ENCODE results near the gene CRYBG1. TPM values are rescaled to one million over a fixed set of nuclear protein-coding genes. Genes with fewer than 3 reads are reported as not detected.

Gene CRYBG1
- total RNA-seq, 4 donors from 2014 or later: 27.4 to 42.1 (median 40.6) TPM

DNA sequence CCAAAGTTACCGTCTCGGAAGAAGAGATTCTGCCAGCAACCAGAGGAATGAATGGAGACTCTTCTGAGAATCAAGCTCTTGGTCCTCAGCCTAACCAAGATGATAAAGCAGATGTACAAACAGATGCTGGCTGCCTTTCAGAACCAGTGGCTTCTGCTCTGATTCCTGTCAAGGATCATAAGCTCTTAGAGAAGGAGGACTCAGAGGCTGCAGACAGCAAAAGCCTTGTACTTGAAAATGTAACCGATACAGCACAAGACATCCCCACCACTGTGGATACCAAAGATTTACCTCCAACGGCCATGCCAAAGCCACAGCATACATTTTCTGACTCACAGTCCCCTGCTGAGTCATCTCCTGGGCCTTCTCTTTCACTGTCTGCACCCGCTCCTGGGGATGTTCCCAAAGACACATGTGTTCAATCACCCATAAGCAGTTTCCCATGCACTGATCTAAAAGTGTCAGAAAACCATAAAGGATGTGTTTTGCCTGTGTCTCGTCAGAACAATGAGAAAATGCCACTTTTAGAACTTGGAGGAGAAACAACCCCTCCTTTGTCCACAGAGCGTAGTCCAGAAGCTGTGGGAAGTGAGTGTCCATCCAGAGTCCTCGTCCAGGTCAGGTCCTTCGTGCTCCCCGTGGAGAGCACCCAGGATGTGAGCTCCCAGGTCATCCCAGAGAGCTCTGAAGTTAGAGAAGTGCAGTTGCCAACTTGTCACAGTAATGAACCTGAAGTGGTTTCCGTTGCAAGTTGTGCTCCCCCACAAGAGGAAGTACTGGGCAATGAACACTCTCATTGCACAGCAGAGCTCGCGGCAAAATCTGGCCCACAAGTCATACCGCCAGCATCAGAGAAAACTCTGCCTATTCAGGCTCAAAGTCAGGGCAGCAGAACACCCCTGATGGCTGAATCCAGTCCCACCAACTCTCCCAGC lies 159.2 kb downstream of the CRYBG1 start:
- TF ChIP-seq, protein P1, sequence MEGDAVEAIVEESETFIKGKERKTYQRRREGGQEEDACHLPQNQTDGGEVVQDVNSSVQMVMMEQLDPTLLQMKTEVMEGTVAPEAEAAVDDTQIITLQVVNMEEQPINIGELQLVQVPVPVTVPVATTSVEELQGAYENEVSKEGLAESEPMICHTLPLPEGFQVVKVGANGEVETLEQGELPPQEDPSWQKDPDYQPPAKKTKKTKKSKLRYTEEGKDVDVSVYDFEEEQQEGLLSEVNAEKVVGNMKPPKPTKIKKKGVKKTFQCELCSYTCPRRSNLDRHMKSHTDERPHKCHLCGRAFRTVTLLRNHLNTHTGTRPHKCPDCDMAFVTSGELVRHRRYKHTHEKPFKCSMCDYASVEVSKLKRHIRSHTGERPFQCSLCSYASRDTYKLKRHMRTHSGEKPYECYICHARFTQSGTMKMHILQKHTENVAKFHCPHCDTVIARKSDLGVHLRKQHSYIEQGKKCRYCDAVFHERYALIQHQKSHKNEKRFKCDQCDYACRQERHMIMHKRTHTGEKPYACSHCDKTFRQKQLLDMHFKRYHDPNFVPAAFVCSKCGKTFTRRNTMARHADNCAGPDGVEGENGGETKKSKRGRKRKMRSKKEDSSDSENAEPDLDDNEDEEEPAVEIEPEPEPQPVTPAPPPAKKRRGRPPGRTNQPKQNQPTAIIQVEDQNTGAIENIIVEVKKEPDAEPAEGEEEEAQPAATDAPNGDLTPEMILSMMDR (IDR thresholded peaks at IDR 0.05; ENCODE audit: low read depth): no peak

DNA sequence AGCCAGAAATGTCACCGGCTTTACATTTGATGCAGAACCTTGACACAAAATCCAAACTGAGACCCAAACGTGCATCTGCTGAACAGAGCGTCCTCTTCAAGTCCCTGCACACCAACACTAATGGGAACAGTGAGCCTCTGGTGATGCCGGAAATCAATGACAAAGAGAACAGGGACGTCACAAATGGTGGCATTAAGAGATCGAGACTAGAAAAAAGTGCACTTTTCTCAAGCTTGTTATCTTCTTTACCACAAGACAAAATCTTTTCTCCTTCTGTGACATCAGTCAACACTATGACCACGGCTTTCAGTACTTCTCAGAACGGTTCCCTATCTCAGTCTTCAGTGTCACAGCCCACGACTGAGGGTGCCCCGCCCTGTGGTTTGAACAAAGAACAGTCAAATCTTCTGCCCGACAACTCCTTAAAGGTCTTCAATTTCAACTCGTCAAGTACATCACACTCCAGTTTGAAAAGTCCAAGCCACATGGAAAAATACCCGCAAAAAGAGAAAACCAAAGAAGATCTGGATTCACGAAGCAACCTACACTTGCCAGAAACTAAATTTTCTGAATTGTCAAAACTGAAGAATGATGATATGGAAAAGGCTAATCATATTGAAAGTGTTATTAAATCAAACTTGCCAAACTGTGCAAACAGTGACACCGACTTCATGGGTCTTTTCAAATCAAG lies 160.3 kb downstream of the CRYBG1 start:
- TF ChIP-seq, protein P1 (IDR thresholded peaks at IDR 0.05; ENCODE audit: low read depth): no peak

DNA sequence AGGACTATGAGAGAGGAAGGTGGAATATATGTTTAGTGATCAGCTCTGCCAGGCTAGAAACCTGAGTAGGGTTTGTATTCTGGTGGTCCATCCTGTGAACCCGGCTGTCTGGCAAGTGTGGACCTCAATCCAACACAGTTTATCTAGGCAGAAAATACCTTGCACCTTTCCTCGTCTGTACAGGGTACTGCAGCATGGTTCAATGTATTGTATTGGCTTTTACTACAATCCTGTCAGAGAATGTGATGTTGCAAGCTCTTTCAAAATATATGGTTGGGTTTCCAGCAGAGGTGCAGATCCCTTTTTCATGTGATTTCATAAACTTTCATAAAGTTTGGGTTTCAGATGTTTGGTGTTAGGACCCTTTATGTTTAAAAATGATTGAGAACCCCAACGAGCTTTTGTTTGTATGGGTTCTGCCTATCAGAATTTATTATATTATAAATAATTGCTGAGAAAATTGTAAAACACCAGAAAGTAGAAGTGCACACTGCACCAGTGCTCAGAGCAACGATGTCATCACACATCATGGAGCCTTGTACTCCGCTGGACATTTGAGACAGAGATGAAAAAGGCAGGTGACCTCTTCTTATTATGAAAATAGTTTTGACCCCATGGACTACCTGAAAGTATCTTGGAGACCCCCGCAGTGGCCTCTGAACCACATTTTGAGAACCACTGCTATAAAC lies 162.2 kb downstream of the CRYBG1 start:
- TF ChIP-seq, protein P1 (IDR thresholded peaks at IDR 0.05; ENCODE audit: low read depth): no peak

DNA sequence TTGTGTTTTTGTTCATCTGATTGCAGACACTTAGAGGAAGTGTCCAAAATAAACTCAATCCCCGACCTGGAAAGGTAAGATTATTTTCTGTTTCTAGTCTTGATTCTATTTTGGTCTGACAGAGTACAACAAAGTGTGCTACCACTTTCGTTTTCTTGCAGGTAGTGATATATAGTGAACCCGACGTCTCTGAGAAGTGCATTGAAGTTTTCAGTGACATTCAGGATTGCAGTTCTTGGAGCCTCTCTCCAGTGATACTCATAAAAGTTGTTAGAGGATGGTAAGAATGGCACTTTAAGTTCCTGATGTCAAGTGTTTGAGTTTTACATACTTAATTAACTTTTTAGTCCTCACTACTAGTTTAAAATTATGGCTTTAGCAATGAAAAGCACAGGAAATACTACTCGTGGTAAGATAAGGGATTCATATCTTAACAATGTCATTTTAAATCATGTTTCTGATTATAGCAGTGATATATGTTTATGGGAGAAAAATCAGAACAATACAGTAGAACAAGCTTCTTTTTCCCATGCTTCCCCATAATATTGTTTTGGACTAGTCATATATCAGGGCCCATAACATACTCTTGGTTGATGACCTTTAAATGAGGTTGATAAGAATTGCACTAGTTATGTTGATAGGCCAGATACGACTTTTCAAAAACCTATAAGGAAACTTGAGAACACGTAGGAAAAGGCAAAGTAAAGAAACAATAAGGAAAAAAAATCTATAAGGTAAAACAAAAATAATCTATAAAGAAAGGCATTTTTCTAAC lies 164.8 kb downstream of the CRYBG1 start:
- TF ChIP-seq, protein P1 (IDR thresholded peaks at IDR 0.05; ENCODE audit: low read depth): no peak

DNA sequence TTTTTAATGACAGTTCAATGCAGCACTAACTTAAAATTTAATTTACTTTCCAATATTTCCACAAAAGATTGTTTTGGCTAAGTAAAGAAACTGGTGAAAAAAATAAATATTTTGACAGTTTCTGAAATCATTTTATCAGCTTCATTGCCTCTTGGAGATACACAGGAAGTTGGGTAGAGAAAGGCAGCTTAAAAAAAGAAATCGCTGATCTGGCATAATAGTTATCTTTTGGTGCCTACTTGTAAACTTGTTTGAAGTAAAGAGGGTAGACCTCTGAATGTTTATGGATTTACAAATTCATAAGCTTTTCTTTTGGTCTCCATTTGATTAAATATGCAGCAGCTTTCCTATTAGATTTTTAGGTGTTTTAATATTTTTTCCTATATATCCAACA lies 165.4 kb downstream of the CRYBG1 start:
- TF ChIP-seq, protein P1 (IDR thresholded peaks at IDR 0.05; ENCODE audit: low read depth): no peak

DNA sequence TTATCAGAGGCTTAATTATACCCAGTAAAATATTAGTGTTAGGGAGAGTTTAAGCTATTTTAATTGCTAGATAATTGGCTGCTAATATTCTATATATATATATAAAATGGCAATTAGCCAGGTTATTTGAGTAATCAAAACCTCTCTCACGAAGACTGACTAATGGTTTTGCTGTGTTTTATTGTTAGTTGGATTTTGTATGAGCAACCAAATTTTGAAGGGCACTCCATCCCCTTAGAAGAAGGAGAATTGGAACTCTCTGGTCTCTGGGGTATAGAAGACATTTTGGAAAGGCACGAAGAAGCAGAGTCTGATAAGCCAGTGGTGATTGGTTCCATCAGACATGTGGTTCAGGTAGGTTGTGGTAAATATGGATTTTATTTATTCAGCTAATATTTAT lies 166.6 kb downstream of the CRYBG1 start:
- TF ChIP-seq, protein P1 (IDR thresholded peaks at IDR 0.05; ENCODE audit: low read depth): no peak
